ENCODE data around the gene ELAPOR1. TPM values are rescaled to one million over a fixed set of nuclear protein-coding genes. Genes with fewer than 3 reads are reported as not detected.

Gene ELAPOR1
- total RNA-seq, 1 experiment from 2014 or later, result 0.75 TPM

DNA sequence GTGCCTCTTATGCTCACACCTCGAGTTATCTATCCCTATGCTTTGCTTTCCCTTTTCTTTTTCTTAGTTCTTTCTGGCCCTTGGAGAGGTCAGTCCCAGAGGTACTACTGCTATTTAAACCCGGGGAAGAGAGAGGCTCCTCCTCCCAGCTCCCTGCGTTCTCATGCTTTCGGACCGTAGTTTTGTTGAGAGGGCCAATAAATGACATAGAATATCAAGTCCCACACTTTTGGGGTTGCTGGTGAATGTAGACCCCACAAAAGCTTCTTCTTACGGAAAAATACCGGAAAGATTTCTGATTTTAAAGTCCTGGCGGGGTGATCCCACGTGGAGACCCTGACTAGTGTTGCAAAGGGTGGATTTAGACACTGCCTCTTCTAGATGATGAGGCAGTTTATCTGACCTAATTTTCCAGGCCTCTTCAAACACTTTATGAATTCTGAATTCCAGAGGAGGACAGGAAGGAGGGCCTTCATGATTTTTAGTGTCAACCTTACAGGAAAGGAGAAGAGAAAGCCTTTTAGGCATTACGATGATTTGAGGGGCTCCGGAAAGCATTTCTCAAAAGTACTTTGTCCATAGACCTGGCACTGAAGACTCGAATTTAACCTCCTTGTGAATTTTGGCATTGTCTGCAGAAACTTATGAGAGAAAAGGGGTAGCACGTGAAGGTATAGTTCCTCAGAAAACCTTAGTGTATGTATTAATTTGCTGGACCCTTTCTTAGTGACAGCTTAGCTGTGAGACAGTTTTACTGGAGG, 22.7 kb upstream of the ELAPOR1 start:
- Mint-ChIP-seq H3K27me3 (ENCODE audit: insufficient read depth, unreplicated experiment) (no peaks in the 10 kb centered on the region), H3K27ac (ENCODE audit: unreplicated experiment) (peak overlapping the region; percentile 94), H3K4me1 (ENCODE audit: low read depth, unreplicated experiment) (peaks cover 6% of the 10 kb centered on the region), H3K9me3 (ENCODE audit: unreplicated experiment) (no peaks in the 10 kb centered on the region), H3K4me3 (ENCODE audit: unreplicated experiment) (peak overlapping the region; percentile 96), H3K36me3 (ENCODE audit: insufficient read depth, unreplicated experiment) (peaks cover 6% of the 10 kb centered on the region)
- BruUV-seq (replicated peaks), result TSS peak; percentile 57
- Histone ChIP-seq H3K9me3 (no peaks in the 10 kb centered on the region), H3K27me3 (replicated peaks; ENCODE audit: control insufficient read depth, insufficient read depth, low read length) (no peaks in the 10 kb centered on the region), H3K4me1 (no peaks in the 10 kb centered on the region), H3K4me3 (ENCODE audit: low read depth, low read length) (peak overlapping the region; percentile 48), H3K36me3 (ENCODE audit: control insufficient read depth, insufficient read depth, low read length) (no peaks in the 10 kb centered on the region)
- intact Hi-C loops (cut with micrococcal nuclease; ENCODE audit: unreplicated experiment), result loop anchor here (1.0 to 10.0 kb wide), 3 partner anchors 9 to 306 kb away; partner anchors contain the start of gene SORT1
- TF ChIP-seq, protein P1, sequence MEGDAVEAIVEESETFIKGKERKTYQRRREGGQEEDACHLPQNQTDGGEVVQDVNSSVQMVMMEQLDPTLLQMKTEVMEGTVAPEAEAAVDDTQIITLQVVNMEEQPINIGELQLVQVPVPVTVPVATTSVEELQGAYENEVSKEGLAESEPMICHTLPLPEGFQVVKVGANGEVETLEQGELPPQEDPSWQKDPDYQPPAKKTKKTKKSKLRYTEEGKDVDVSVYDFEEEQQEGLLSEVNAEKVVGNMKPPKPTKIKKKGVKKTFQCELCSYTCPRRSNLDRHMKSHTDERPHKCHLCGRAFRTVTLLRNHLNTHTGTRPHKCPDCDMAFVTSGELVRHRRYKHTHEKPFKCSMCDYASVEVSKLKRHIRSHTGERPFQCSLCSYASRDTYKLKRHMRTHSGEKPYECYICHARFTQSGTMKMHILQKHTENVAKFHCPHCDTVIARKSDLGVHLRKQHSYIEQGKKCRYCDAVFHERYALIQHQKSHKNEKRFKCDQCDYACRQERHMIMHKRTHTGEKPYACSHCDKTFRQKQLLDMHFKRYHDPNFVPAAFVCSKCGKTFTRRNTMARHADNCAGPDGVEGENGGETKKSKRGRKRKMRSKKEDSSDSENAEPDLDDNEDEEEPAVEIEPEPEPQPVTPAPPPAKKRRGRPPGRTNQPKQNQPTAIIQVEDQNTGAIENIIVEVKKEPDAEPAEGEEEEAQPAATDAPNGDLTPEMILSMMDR (IDR thresholded peaks at IDR 0.05; ENCODE audit: insufficient read depth in 1 of 2, low read depth in 1 of 2, low read length in 1 of 2, severe bottlenecking in 1 of 2, unreplicated experiment in 1 of 2), result no peak
- no peak for DNase-seq
- POLR2A ChIA-PET, result interaction anchor here (0.5 to 1.8 kb wide), 4 partner anchors 9 to 163 kb away, joined by 3 to 12 read pairs (median 6); partner anchors contain the start of genes TAF13 and WDR47
- CTCF ChIA-PET, result interaction anchor here (3.5 kb wide), 1 partner anchor 9 kb away, joined by 13 read pairs; no protein-coding TSS in a partner anchor

DNA sequence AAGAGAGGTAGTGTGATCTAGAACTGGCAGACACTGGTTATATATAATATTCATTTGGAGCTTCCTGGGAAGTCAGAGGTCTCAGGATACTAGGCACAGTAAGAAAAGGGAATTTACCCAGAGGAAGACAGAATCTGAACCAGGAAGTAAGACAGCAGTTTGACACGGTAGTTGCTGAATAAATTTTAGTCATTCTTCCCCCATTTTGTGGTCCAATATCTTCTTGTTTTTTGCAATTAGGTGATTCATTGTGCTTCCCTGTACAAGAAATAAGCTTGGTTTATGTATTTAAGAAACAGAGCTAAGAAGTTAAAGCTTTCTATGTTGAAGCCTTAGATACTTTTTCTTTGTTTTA, 22.1 kb upstream of the ELAPOR1 start:
- Mint-ChIP-seq H3K4me1 (ENCODE audit: low read depth, unreplicated experiment) (peaks cover 6% of the 10 kb centered on the region), H3K36me3 (ENCODE audit: insufficient read depth, unreplicated experiment) (peaks cover 6% of the 10 kb centered on the region), H3K4me3 (ENCODE audit: unreplicated experiment) (peak overlapping the region; percentile 96), H3K27me3 (ENCODE audit: insufficient read depth, unreplicated experiment) (no peaks in the 10 kb centered on the region), H3K27ac (ENCODE audit: unreplicated experiment) (peak overlapping the region; percentile 94), H3K9me3 (ENCODE audit: unreplicated experiment) (no peaks in the 10 kb centered on the region)
- CTCF ChIA-PET, result interaction anchor here (0.7 to 3.5 kb wide), 2 partner anchors 8 to 182 kb away, joined by 3 to 13 read pairs; no protein-coding TSS in a partner anchor
- H3K27me3 ChIP-seq (replicated peaks; ENCODE audit: control insufficient read depth, insufficient read depth, low read length), result no peaks in the 10 kb centered on the region
- no peaks in the 10 kb centered on the region for H3K9me3 ChIP-seq
- BruUV-seq (replicated peaks), result no TSS peak
- no peak for DNase-seq
- peak overlapping the region; percentile 48 for H3K4me3 ChIP-seq (ENCODE audit: low read depth, low read length)
- intact Hi-C loops (cut with micrococcal nuclease; ENCODE audit: unreplicated experiment), result loop anchor here (1.0 to 10.0 kb wide), 3 partner anchors 8 to 305 kb away; partner anchors contain the start of gene SORT1
- POLR2A ChIA-PET, result no interaction called here
- no peaks in the 10 kb centered on the region for H3K4me1 ChIP-seq
- H3K36me3 ChIP-seq (ENCODE audit: control insufficient read depth, insufficient read depth, low read length), result no peaks in the 10 kb centered on the region
- TF ChIP-seq, protein P1 (IDR thresholded peaks at IDR 0.05; ENCODE audit: insufficient read depth in 1 of 2, low read depth in 1 of 2, low read length in 1 of 2, severe bottlenecking in 1 of 2, unreplicated experiment in 1 of 2), result no peak

DNA sequence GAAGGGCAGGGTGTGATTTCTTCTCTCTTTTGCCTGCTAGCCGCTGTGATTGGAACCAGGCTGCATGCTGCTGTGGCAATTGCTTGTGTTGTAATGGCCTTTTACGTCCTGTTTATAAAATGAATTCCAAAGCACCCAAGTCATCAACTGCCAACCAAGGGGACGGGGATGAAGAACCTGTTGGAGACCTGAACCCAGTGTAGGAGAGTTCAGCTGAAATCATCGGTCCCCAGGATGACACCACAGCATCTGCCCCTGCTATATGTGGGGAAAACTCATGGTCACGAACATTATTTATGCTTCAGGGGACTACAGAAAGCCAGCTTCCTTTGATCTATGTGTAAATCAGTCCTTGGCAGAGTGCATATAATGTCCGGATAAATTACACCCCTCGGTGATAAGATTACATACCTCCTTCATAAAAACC, 19.5 kb upstream of the ELAPOR1 start:
- no peak overlapping the region for H3K4me3 Mint-ChIP-seq (ENCODE audit: unreplicated experiment)
- H3K4me3 ChIP-seq (ENCODE audit: low read depth, low read length), result no peak overlapping the region
- TF ChIP-seq, protein P1 (IDR thresholded peaks at IDR 0.05; ENCODE audit: insufficient read depth in 1 of 2, low read depth in 1 of 2, low read length in 1 of 2, severe bottlenecking in 1 of 2, unreplicated experiment in 1 of 2), result no peak
- H3K9me3 Mint-ChIP-seq (ENCODE audit: unreplicated experiment), result no peaks in the 10 kb centered on the region
- DNase-seq, result no peak
- no peak overlapping the region for H3K27ac Mint-ChIP-seq (ENCODE audit: unreplicated experiment)
- H3K27me3 ChIP-seq (replicated peaks; ENCODE audit: control insufficient read depth, insufficient read depth, low read length), result no peaks in the 10 kb centered on the region
- H3K4me1 ChIP-seq, result no peaks in the 10 kb centered on the region
- intact Hi-C loops (cut with micrococcal nuclease; ENCODE audit: unreplicated experiment), result loop anchor here (5.0 to 10.0 kb wide), 2 partner anchors 170 to 303 kb away; partner anchors contain the start of gene SORT1
- H3K27me3 Mint-ChIP-seq (ENCODE audit: insufficient read depth, unreplicated experiment), result no peaks in the 10 kb centered on the region
- no peaks in the 10 kb centered on the region for H3K36me3 ChIP-seq (ENCODE audit: control insufficient read depth, insufficient read depth, low read length)
- H3K9me3 ChIP-seq, result no peaks in the 10 kb centered on the region
- ChIA-PET POLR2A (no interaction called here), CTCF (no interaction called here)
- BruUV-seq (replicated peaks), result no TSS peak
- H3K36me3 Mint-ChIP-seq (ENCODE audit: insufficient read depth, unreplicated experiment), result peaks cover 8% of the 10 kb centered on the region
- peaks cover under 1% of the 10 kb centered on the region for H3K4me1 Mint-ChIP-seq (ENCODE audit: low read depth, unreplicated experiment)
